Kidney tubule cell (primary cell): ENCODE data around the gene EMILIN1.
"Not testable (repeated sequence)": the region's sequence is repeated elsewhere in the genome, so short reads cannot be mapped to it uniquely, and the experiment has no call there.

Experiments
- DNase-seq: peaks from one replicate; pipeline ENCODE4 v3.0.0-alpha.2; 2018; ENCODE audit warnings: low spot score

EMILIN1 gene

DNA sequence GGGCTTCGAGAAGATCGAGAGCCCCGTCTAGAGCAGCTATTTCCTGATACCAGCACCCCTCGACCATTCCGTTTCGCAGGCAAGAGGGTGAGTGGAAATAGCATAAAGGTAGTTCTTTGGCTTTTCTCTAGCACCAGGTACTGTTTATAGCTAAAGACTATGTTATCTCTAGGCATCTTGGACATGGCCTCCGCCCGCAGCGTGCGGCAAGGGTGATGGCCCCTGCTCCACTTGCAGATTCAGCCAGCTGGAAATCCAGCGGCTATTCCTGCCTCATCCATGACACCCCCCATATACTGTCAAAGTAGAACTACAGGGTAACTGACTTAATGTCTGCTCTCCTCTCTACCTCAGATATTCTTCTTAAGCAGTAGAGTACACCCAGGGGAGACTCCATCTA, 23.7 kb upstream of the EMILIN1 start:
- no peak for DNase-seq

DNA sequence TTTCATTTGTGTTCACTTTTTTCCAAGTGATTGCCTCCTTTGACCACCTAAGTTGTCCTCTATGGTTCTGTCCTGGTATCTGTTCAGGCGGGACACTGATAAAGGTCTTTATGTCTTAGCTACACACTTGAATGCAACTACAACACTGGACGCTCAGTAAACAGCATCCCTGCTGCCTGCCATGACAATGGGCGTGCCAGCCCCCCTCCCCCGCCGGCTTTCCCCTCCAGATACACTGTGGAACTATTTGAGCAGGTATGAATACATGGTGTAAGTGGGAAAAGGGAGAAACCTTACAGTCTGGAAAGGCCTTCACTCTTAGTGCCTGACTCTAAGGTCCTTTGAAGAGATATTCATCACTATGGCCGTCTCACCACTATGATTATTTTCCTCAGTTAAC, 21.2 kb upstream of the EMILIN1 start:
- no peak for DNase-seq

- DNase-seq: no peak
These were observed 20.2 kb upstream of the EMILIN1 start for GRCh38 chr2:27058210-27058609.

- DNase-seq: no peak
These were observed 19.1 kb upstream of the EMILIN1 start for GRCh38 chr2:27059141-27059820.

GRCh38 chr2:27060323-27060722, 18.1 kb upstream of the EMILIN1 start:
- no peak for DNase-seq

DNA sequence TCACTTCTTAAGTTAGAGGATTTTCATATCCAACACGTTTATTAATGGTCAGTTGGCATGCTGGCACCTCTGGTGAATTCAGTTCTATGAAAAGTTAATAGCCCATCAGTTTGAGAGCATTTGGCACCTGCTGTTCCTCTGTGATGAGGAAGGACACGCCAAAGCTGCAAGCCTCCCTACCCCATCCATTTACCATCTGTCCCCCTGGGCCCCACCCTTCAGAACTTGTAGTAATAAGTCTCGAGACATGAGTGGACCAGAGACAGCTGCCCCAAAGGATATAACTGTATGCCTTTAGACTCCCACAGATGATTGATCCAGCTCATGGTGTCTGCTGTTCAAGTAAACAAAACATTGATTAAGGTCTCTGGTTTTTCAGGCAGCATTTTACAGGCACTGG, 13.3 kb upstream of the EMILIN1 start:
- no peak for DNase-seq

GRCh38 chr2:27067385-27067784, 11.0 kb upstream of the EMILIN1 start:
- no peak for DNase-seq

DNA sequence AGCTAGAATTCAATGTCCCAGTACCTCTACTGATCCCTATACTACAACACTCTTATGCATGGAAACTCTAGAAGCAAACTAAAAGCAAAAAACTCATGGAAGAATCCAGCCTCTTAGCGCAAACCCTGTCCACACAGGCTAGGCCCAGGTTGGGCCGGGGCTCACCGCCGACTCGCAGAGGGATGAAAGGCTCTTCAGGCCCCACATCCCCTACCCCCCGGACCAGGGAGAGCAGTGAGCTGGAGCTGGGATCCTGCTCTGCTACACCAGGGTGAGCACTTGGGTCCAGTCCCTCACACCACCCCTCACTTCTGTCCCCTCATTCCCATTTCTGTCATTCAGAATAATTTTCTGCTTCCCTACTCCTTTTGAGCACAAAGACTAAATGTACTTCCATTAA, 9.0 kb upstream of the EMILIN1 start:
- DNase-seq: no peak

- no peak for DNase-seq
These were observed 8.3 kb upstream of the EMILIN1 start for GRCh38 chr2:27069961-27070618.

GRCh38 chr2:27070653-27071276, 7.7 kb upstream of the EMILIN1 start:
- no peak for DNase-seq

GRCh38 chr2:27071277-27071989, 7.0 kb upstream of the EMILIN1 start, which contains the start of gene OST4:
Gene OST4 (minus strand): TSS chr2:27071654.
- DNase-seq: peak; percentile 93

DNA sequence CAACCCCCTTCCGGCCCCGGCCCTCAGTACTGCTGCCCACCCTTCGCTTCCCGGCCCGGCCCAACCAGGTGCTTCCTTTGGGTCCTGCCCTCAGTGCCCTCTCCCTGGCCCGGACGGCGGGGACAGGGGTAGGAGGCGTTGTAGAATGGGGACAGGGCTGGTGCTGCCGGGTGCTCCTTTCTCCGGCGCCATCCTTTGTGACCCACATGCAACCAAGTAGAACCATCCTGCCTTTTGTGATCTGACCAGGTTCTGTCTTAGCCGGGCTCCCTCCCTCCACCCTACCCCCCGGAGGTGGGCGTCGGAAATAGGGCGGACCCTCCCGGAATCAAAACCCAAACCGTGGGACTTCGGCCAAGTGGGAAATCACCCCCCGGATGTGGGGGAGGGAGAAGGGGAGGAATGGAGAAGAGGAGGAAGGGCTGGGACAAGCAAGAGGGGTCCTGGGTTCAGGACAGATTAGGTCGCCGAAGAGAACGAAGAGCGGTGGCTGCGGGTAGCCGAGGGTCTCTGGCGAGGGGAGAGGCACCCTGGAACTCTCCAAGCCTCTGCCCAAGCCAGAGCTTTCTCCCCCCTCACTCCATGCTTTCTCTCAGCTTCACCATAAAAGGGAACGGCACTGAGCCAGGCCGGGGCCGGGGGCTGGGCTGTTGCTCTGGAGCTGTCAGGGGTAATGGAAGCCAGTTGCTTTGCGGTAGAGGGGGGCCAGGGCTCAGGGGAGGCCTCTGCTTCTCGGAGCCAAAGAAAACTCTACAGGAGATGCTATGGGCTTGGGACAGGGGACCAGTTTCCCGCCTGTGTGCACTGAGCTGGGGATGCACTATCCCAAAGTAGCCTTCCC, 6.2 kb upstream of the EMILIN1 start:
- DNase-seq: peak; percentile 34

- no peak for DNase-seq
These were observed 5.5 kb upstream of the EMILIN1 start for GRCh38 chr2:27072920-27073319.

DNA sequence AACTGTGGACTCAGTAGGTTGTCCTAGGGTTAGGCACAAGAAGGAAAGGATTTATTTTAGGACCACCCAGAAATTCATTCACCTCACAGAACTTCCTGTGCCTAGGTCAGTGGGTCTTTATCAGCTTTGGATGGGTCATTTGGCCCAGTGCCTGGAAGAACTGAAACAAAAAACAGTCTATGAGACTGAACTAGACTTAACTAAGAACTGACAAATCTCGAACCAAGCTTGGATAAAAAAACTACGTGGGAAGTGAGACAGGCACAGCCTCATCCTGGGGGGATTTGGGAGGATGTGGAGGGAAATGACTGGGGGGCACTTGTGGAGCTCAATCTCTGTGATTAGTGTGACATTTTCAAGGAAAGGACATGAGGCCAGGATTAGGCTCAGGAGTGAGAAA, 4.6 kb upstream of the EMILIN1 start:
- no peak for DNase-seq

- no peak for DNase-seq
These were observed 3.5 kb upstream of the EMILIN1 start for GRCh38 chr2:27074738-27075565.

- DNase-seq: not testable (repeated sequence)
These were observed 2.9 kb upstream of the EMILIN1 start for GRCh38 chr2:27075566-27075871.

- DNase-seq: no peak
These were observed 2.1 kb upstream of the EMILIN1 start for GRCh38 chr2:27076323-27076722.

- DNase-seq: no peak
These were observed 1.2 kb upstream of the EMILIN1 start for GRCh38 chr2:27077231-27077630.

DNA sequence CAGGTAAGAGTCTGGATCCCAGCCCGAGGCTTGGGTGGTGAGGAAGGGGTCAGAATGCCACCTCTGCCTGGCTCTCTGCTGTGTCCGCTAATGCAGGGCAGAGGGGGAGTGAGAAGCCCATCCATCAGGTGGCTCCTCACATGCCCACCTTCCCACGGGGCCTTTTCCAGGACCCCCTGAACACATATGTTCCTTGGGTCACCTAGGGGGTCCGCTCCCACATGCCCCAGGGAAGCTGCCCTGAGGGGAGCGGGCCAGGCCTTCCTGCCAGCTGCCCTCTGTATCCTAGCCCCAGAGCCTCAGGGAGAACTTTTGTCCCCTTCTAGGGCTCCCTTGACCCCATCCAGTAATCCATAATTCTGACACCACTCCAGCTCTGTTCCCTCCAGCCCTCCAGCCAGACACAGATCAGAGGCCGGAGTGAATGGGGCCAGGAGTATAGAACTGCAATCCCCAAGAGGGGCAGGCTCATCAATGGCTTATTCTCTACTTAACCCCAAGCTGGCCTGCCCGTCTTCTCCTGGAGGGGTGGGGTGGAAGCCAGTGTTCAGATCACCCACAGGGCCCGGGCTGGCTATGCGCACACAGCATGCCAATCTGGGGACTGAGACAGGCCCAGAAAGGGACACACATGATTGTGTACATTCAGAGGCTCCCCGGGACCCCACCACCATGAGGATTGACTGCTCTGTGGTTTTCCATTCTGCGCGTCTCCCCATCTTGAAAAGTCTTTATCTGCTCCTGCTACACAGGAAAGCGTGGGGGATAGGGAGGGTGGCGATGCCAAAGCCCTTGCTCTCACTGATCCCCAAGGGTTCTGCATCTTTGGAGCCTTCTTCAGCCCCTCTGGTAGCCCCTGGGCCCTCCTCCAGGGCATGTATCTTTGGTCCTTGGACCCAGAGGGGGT, 1.1 kb downstream of the EMILIN1 start:
- no peak for DNase-seq

DNA sequence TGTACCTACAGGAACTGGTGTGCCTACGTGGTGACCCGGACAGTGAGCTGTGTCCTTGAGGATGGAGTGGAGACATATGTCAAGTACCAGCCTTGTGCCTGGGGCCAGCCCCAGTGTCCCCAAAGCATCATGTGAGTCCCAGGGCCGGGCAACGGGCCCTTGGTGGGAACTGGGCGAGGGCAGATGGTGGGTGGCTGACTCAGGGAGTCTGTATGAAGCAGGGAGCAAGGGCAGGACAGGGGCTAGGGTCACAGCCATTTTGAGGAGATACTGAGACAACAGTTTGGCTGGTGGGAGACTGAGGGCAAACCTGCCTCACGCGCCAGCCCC, 1.7 kb downstream of the EMILIN1 start:
- no peak for DNase-seq
